Stimulated activated naive CD8-positive, alpha-beta T cell treated with anti-CD3 and anti-CD28 coated beads, Interleukin-15, amount 100 ng/mL, for 72 hours (primary cell): ENCODE results near the gene MAGI2.

ENCODE experiments used
- ATAC-seq: fragments of 150-1000 bp; cut with Tn5 transposase; 2 replicates; pipeline ENCODE4 v1.10.0; 2021; ENCODE audit warnings: mild to moderate bottlenecking, moderate library complexity
- DNase-seq, 2 donors: peaks; one replicate each; pipeline ENCODE4 v3.0.0; 2021 to 2022
- H3K27ac Mint-ChIP-seq, 2 donors: one replicate each; pipeline ENCODE4 v1.8.0; 2022; ENCODE audit warnings: mild to moderate bottlenecking in 2 of 2, mixed read lengths in 2 of 2, moderate library complexity in 2 of 2
- H3K27me3 Mint-ChIP-seq: one replicate; pipeline ENCODE4 v1.8.0; 2022; ENCODE audit warnings: mixed read lengths
- H3K4me1 Mint-ChIP-seq: one replicate; pipeline ENCODE4 v1.8.0; 2022; ENCODE audit warnings: mild to moderate bottlenecking, mixed read lengths
- H3K4me3 Mint-ChIP-seq, 2 donors: one replicate each; pipeline ENCODE4 v1.8.0; 2022; ENCODE audit warnings: mild to moderate bottlenecking in 2 of 2, mixed read lengths in 2 of 2, moderate library complexity in 1 of 2
- H3K9me3 Mint-ChIP-seq, 2 donors: one replicate each; pipeline ENCODE4 v1.8.0; 2022; ENCODE audit warnings: mixed read lengths in 2 of 2

The MAGI2 gene

DNA sequence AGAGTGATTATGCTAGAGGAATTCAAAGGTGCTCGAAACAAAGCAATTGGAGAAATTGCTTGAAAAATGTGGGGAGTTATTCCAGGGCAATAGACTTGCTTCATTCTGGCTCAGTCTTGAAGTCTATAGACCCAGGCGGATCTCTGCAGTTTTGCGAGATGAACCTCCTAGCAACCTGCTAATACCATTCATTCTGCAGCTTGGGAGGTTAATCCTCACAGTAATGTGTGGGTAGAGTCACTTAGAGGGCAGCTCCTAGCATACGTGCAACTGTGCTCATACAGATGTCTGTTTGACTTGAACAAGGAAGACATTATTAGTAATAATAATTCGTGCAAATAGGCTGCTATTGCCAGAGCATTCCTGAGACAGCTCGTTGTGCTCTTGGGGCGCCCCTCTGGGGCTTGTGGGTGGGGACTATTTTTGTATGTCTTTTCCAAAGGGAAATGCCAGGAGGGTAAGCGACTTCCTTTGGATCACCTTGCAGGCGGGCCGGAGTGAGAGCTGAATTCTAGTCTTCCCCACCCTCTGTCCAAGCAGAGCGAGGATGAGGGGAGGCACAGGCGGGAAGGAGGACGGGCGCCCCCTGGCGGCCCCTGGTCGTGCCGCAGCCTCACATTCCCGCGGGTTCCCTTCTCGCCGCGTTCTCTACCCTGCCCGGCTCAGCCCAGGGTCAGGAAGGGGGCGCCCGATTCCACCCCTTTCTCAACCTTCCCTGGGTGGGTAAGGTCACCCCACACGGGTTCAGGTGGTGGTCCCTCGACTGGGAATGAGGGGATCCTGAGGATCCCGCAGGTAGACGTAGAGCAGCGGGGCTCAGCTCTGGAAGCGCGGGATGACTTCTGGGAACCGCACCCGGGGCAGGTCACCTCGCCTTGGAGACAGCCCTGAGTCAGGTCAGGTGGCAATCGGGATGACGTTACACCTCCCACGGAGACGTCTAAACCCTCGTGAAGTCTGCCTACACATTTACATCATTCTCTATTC, 1413.4 kb downstream of the MAGI2 start:
- peak; percentile 46 to 48 for DNase-seq
- peak; percentile 69 for ATAC-seq
- Mint-ChIP-seq H3K9me3 (no peaks in the 10 kb centered on the region), H3K27me3 (peaks cover 29% of the 10 kb centered on the region), H3K4me3 (no peak overlapping the region), H3K27ac (peak overlapping the region in 1 of 2 donors; percentile 23), H3K4me1 (peaks cover 7% of the 10 kb centered on the region)

DNA sequence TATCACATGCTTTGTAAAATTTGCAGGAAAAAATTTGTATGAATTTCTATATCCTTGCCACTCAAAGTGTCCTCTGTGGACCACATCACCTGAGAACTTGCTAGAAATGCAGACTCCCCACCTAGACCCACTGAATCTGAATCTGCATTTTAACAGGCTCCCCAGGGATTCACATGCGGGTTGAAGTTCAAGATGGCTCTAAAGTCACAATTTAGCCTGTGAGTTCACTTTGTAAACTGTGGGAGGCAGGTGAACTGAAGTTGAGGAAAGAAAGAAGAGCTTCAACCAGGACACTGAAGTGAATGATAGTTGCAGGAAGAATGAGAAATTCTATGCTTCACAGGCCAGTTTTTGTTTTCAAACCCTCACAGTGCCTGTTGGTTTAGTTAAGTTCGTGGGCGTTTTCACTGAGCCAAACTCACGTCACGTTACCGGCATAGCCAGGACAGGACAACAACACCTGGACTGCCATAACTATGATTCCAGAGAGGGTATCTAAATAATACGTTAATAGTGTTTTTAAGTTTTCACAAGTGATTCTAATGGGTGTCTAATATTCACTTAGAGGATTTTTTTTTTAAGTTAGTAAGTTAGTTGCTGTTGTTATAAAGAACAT, 1414.9 kb downstream of the MAGI2 start:
- H3K4me1 Mint-ChIP-seq = peaks cover 7% of the 10 kb centered on the region
- DNase-seq (no peak), ATAC-seq (no peak)
- no peak overlapping the region for H3K4me3 Mint-ChIP-seq
- H3K9me3 Mint-ChIP-seq = no peaks in the 10 kb centered on the region
- peaks cover 34% of the 10 kb centered on the region for H3K27me3 Mint-ChIP-seq
- no peak overlapping the region for H3K27ac Mint-ChIP-seq

- no peak for DNase-seq
- Mint-ChIP-seq H3K4me3 (no peak overlapping the region), H3K9me3 (no peaks in the 10 kb centered on the region), H3K27ac (no peak overlapping the region), H3K27me3 (peaks cover 43% of the 10 kb centered on the region), H3K4me1 (peaks cover 7% of the 10 kb centered on the region)
- no peak for ATAC-seq
Measured at GRCh38 chr7:78037603-78038002, 1415.9 kb downstream of the MAGI2 start.

GRCh38 chr7:78033410-78033809, 1420.1 kb downstream of the MAGI2 start:
- peaks cover 22% of the 10 kb centered on the region for H3K27me3 Mint-ChIP-seq
- DNase-seq (no peak), ATAC-seq (no peak)
- no peak overlapping the region for H3K4me3 Mint-ChIP-seq
- H3K4me1 Mint-ChIP-seq = no peaks in the 10 kb centered on the region
- H3K9me3 Mint-ChIP-seq = no peaks in the 10 kb centered on the region
- H3K27ac Mint-ChIP-seq = peak overlapping the region in 1 of 2 donors; percentile 13

- no peak for ATAC-seq
- H3K9me3 Mint-ChIP-seq = no peaks in the 10 kb centered on the region
Measured at GRCh38 chr7:78026492-78026891, 1427.0 kb downstream of the MAGI2 start.

DNA sequence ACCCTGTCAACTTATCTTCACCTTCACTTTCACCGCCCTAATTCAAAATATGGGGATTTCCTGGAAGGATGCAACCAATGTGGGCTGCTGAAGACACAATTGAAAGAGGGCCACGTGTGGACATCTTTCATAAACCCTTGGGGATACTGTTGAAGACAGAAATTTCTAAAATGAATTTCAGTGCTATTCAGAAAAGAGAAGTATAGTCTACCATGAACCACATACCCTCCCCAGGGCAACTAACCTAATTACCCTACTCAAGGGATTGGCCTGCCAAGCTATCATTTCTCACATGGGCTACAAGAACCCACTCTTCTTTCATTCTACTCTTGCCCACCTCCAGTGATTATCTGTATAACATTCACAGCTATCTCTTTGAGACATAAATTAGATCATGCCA, 1428.9 kb downstream of the MAGI2 start:
- no peak overlapping the region for H3K27ac Mint-ChIP-seq
- no peaks in the 10 kb centered on the region for H3K9me3 Mint-ChIP-seq
- DNase-seq = no peak
- H3K4me1 Mint-ChIP-seq = peaks cover 5% of the 10 kb centered on the region
- no peaks in the 10 kb centered on the region for H3K27me3 Mint-ChIP-seq
- H3K4me3 Mint-ChIP-seq = no peak overlapping the region
- ATAC-seq = no peak

More at GRCh38 chr7:78026492-78026891, 1427.0 kb downstream of the MAGI2 start:
- Mint-ChIP-seq H3K4me1 (no peaks in the 10 kb centered on the region), H3K27ac (no peak overlapping the region), H3K27me3 (no peaks in the 10 kb centered on the region), H3K4me3 (no peak overlapping the region)
- DNase-seq = no peak

- DNase-seq (no peak), ATAC-seq (no peak)
- Mint-ChIP-seq H3K27me3 (peaks cover 11% of the 10 kb centered on the region), H3K9me3 (no peaks in the 10 kb centered on the region), H3K4me3 (no peak overlapping the region), H3K4me1 (peaks cover 12% of the 10 kb centered on the region), H3K27ac (no peak overlapping the region)
Measured at GRCh38 chr7:78023191-78023590, 1430.3 kb downstream of the MAGI2 start.

- Mint-ChIP-seq H3K9me3 (no peaks in the 10 kb centered on the region), H3K4me1 (peaks cover 12% of the 10 kb centered on the region), H3K4me3 (no peak overlapping the region), H3K27me3 (peaks cover 21% of the 10 kb centered on the region), H3K27ac (no peak overlapping the region)
- ATAC-seq (no peak), DNase-seq (no peak)
Measured at GRCh38 chr7:78022165-78022564, 1431.3 kb downstream of the MAGI2 start.

GRCh38 chr7:78020874-78021249, 1432.6 kb downstream of the MAGI2 start:
- DNase-seq (no peak), ATAC-seq (no peak)
- no peak overlapping the region for H3K4me3 Mint-ChIP-seq
- no peaks in the 10 kb centered on the region for H3K9me3 Mint-ChIP-seq
- peak overlapping the region in 1 of 2 donors; percentile 95 for H3K27ac Mint-ChIP-seq
- H3K27me3 Mint-ChIP-seq = peaks cover 21% of the 10 kb centered on the region
- peaks cover 12% of the 10 kb centered on the region for H3K4me1 Mint-ChIP-seq

DNA sequence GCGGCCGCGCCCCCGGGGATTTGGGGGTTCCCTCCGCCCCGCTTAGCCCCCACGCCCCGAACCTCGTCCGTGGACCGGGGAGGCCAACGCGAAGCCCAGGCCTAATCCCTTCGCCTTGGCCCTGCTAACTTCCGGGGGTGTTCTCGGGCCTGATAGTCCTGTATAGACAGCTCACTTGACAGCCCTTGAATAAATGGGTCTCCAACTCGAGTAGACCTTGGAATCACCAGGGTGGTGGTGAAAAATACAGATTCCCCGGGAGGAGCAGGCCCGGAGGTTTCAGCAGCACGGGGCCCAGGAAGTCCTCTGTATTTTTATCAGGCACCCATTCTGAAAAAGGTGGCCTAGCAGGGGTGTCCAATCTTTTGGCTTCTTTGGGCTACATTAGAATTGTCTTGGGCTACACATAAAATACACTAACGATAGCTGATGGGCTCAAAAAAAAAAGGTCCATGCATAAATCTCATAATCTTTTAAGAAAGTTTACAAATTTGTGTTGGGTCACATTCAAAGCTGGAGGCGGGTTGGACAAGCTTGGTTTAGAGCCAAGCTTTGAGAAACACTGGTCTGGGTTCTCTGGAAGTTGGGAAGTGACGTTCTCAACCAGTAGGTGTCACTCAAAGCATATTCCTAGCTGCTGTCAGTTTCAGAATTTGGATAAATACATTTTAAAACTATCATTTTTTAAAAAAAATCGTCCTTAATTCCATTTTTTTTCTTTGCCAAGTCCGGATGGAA, 1433.2 kb downstream of the MAGI2 start:
- peak overlapping the region; percentile 76 to 80 for H3K4me3 Mint-ChIP-seq
- peak overlapping the region; percentile 8 to 95 for H3K27ac Mint-ChIP-seq
- H3K4me1 Mint-ChIP-seq = peaks cover 12% of the 10 kb centered on the region
- no peaks in the 10 kb centered on the region for H3K9me3 Mint-ChIP-seq
- H3K27me3 Mint-ChIP-seq = peaks cover 21% of the 10 kb centered on the region
- ATAC-seq (peak; percentile 72), DNase-seq (peak; percentile 29 to 49)

GRCh38 chr7:78019447-78020135, 1433.9 kb downstream of the MAGI2 start:
- Mint-ChIP-seq H3K27ac (peak overlapping the region in 1 of 2 donors; percentile 97), H3K9me3 (no peaks in the 10 kb centered on the region), H3K27me3 (peaks cover 26% of the 10 kb centered on the region), H3K4me1 (peaks cover 12% of the 10 kb centered on the region), H3K4me3 (peak overlapping the region; percentile 89 to 93)
- ATAC-seq (peak; percentile 90), DNase-seq (peak; percentile 64 to 79)

- peak overlapping the region; percentile 85 to 93 for H3K4me3 Mint-ChIP-seq
- peaks cover 26% of the 10 kb centered on the region for H3K27me3 Mint-ChIP-seq
- peaks cover 12% of the 10 kb centered on the region for H3K4me1 Mint-ChIP-seq
- H3K9me3 Mint-ChIP-seq = no peaks in the 10 kb centered on the region
- no peak for ATAC-seq
- DNase-seq = peak; percentile 17 to 20
- H3K27ac Mint-ChIP-seq = peak overlapping the region in 1 of 2 donors; percentile 96
Measured at GRCh38 chr7:78018641-78019446, 1434.6 kb downstream of the MAGI2 start.

DNA sequence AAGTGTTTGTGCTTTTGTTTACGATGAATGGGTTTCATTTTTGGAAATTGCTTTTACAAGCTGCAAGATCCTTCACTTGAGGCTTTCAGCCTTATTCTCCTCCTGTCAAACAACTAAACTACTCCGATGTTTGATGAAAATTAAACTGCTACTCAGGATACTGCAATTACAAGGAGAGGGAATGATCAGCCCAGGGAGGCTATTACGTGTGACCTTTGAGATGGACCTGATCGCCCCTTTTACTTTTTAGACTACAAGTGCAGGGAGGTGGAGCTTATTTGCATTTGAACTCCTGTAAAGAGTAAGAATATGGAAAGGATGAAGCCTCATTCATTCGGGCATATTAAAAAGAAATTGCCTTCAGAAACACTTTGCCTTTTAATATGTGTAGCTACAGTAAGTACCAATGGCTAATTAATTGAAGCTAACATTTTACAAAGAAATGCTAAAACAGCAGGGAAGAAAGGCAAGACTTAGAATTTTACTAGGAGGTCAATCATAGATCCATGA, 1435.8 kb downstream of the MAGI2 start:
- Mint-ChIP-seq H3K9me3 (no peaks in the 10 kb centered on the region), H3K4me3 (peak overlapping the region in 1 of 2 donors; percentile 26), H3K4me1 (peaks cover 12% of the 10 kb centered on the region), H3K27ac (no peak overlapping the region), H3K27me3 (peaks cover 38% of the 10 kb centered on the region)
- DNase-seq (no peak), ATAC-seq (no peak)

- H3K4me1 Mint-ChIP-seq = peaks cover 12% of the 10 kb centered on the region
- ATAC-seq = no peak
- H3K27ac Mint-ChIP-seq = no peak overlapping the region
- H3K9me3 Mint-ChIP-seq = no peaks in the 10 kb centered on the region
- peaks cover 46% of the 10 kb centered on the region for H3K27me3 Mint-ChIP-seq
- no peak overlapping the region for H3K4me3 Mint-ChIP-seq
- DNase-seq = no peak
Measured at GRCh38 chr7:78015574-78016260, 1437.8 kb downstream of the MAGI2 start.
